IMR-90 (cell line): Measurements from ENCODE around the gene ENAH. TPM values are rescaled to one million over a fixed set of nuclear protein-coding genes. Genes with fewer than 3 reads are reported as not detected.

ENCODE experiments used
- ATAC-seq: fragments of 200-7000 bp; cut with Tn5 transposase; 2 replicates; pipeline ENCODE4 v1.9.1; 2020; ENCODE audit warnings: low read depth, mild to moderate bottlenecking, moderate library complexity
- BruUV-seq: library from RNA; stranded (reverse); fragments of 400-500 nt; replicated peaks from 2 replicates; lab custom pipeline; 2021; lab: Mats Ljungman, UMichigan
- CTCF ChIA-PET: fragments of 300-600 bp; formaldehyde crosslinking; extraction: SDS; loops from one replicate; lab custom pipeline; 2021; ENCODE audit warnings: antibody characterized with exemption; lab: Yijun Ruan, JAX
- POLR2A ChIA-PET: fragments of 300-600 bp; sonication (Branson Sonifier 250); formaldehyde crosslinking; loops from one replicate; lab custom pipeline; 2022; ENCODE audit warnings: antibody characterized with exemption; ENCODE audit not compliant: unreplicated experiment; lab: Charles Lee
- DNase-seq: peaks from one replicate; pipeline ENCODE4 v3.0.0; 2013
- H2AFZ ChIP-seq: replicated peaks from 2 replicates; pipeline ENCODE3; 2013; ENCODE audit warnings: low read length, mild to moderate bottlenecking; ENCODE audit not compliant: poor library complexity
- H2AK5ac ChIP-seq: 2 replicates; pipeline ENCODE4 v1.6.1; 2013; ENCODE audit warnings: low read depth, low read length, inconsistent platforms
- H2AK9ac ChIP-seq: replicated peaks from 2 replicates; pipeline ENCODE3; 2013; ENCODE audit warnings: mild to moderate bottlenecking, low read depth, low read length, moderate library complexity; ENCODE audit not compliant: poor library complexity
- H2BK120ac ChIP-seq: 2 replicates; pipeline ENCODE4 v1.6.1; 2013; ENCODE audit warnings: low read depth, low read length, inconsistent platforms
- H2BK15ac ChIP-seq: 3 replicates; pipeline ENCODE4 v1.6.1; 2013; ENCODE audit warnings: low read depth, low read length, inconsistent platforms
- H2BK20ac ChIP-seq: 2 replicates; pipeline ENCODE4 v1.6.1; 2013; ENCODE audit warnings: low read depth, mild to moderate bottlenecking, inconsistent platforms, low read length, moderate library complexity
- H2BK5ac ChIP-seq: 2 replicates; pipeline ENCODE4 v1.6.1; 2013; ENCODE audit warnings: mild to moderate bottlenecking, low read depth, low read length, inconsistent platforms; ENCODE audit not compliant: poor library complexity, severe bottlenecking
- H3K14ac ChIP-seq: replicated peaks from 2 replicates; pipeline ENCODE4 v1.6.1; 2013; ENCODE audit warnings: low read depth, low read length, inconsistent platforms
- H3K18ac ChIP-seq: 2 replicates; pipeline ENCODE4 v1.6.1; 2013; ENCODE audit warnings: low read depth, low read length, control low read depth
- H3K23ac ChIP-seq: 2 replicates; pipeline ENCODE4 v1.6.1; 2013; ENCODE audit warnings: low read depth, low read length, inconsistent platforms
- H3K27ac ChIP-seq: 2 replicates; pipeline ENCODE4 v1.5.1; 2013; ENCODE audit warnings: mild to moderate bottlenecking, control low read depth, low read length; ENCODE audit not compliant: insufficient read depth
- H3K27me3 ChIP-seq: 2 replicates; pipeline ENCODE4 v1.6.1; 2013; ENCODE audit warnings: low read length; ENCODE audit not compliant: control insufficient read depth, insufficient read depth
- H3K36me3 ChIP-seq: 2 replicates; pipeline ENCODE4 v1.6.1; 2013; ENCODE audit warnings: low read length, mixed read lengths; ENCODE audit not compliant: control insufficient read depth, insufficient read depth
- H3K4ac ChIP-seq: 2 replicates; pipeline ENCODE4 v1.6.1; 2013; ENCODE audit warnings: low read depth, low read length, inconsistent platforms
- H3K4me1 ChIP-seq: 2 replicates; pipeline ENCODE4 v1.6.1; 2013; ENCODE audit warnings: low read length, mixed read lengths; ENCODE audit not compliant: control insufficient read depth, insufficient read depth
- H3K4me2 ChIP-seq: 2 replicates; pipeline ENCODE4 v1.6.1; 2013; ENCODE audit warnings: low read depth, mild to moderate bottlenecking, control low read depth, low read length, moderate library complexity
- H3K4me3 ChIP-seq: 2 replicates; pipeline ENCODE4 v1.5.1; 2013; ENCODE audit warnings: low read depth, mild to moderate bottlenecking, control low read depth, low read length, moderate library complexity; ENCODE audit not compliant: insufficient read depth
- H3K56ac ChIP-seq: 2 replicates; pipeline ENCODE4 v1.6.1; 2013; ENCODE audit warnings: low read length, inconsistent platforms; ENCODE audit not compliant: insufficient read depth; ENCODE audit errors: extremely low read depth
- H3K79me1 ChIP-seq, 2 experiments: 2 replicates each; pipeline ENCODE4 v1.6.1; 2013; ENCODE audit warnings: low read length in 2 of 2, inconsistent platforms in 1 of 2, low read depth in 1 of 2
- H3K9ac ChIP-seq: 2 replicates; pipeline ENCODE4 v1.6.1; 2013; ENCODE audit warnings: low read depth, low read length, control low read depth
- H3K9me1 ChIP-seq: 2 replicates; pipeline ENCODE4 v1.6.1; 2013; ENCODE audit warnings: low read length, inconsistent platforms; ENCODE audit not compliant: insufficient read depth
- H3K9me3 ChIP-seq: 2 replicates; pipeline ENCODE4 v1.6.1; 2013; ENCODE audit warnings: low read length; ENCODE audit not compliant: control insufficient read depth, insufficient read depth
- H4K20me1 ChIP-seq: 2 replicates; pipeline ENCODE4 v1.6.1; 2013; ENCODE audit warnings: low read length, inconsistent platforms; ENCODE audit not compliant: insufficient read depth
- H4K5ac ChIP-seq: 2 replicates; pipeline ENCODE4 v1.6.1; 2013; ENCODE audit warnings: mild to moderate bottlenecking, low read depth, low read length, control low read depth
- H4K8ac ChIP-seq, 2 experiments: 2 replicates each; pipeline ENCODE4 v1.6.1; 2013; ENCODE audit warnings: low read depth in 2 of 2, low read length in 2 of 2, control low read depth in 1 of 2, inconsistent platforms in 1 of 2
- H4K91ac ChIP-seq: 2 replicates; pipeline ENCODE4 v1.6.1; 2013; ENCODE audit warnings: low read depth, low read length, inconsistent platforms; ENCODE audit not compliant: insufficient read depth
- CHD1 ChIP-seq: IDR thresholded peaks from 2 replicates; pipeline ENCODE4 v1.6.1; 2012; ENCODE audit warnings: low read depth, low read length, improper control_type of control experiment
- FOS ChIP-seq: fragments of 150-350 bp; IDR thresholded peaks from 2 replicates; pipeline ENCODE4 v1.6.1; 2016; ENCODE audit warnings: low read depth, low read length
- MAZ ChIP-seq: IDR thresholded peaks from 2 replicates; pipeline ENCODE4 v1.6.1; 2012; ENCODE audit warnings: low read depth, mild to moderate bottlenecking, low read length, improper control_type of control experiment, moderate library complexity, borderline replicate concordance
- MXI1 ChIP-seq: IDR thresholded peaks from 2 replicates; pipeline ENCODE4 v1.6.1; 2012; ENCODE audit warnings: low read depth, mild to moderate bottlenecking, low read length, moderate library complexity, borderline replicate concordance
- NFE2L2 ChIP-seq: fragments of 150-350 bp; IDR thresholded peaks from 2 replicates; pipeline ENCODE4 v1.6.1; 2016; ENCODE audit warnings: low read depth, mild to moderate bottlenecking, low read length
- RAD21 ChIP-seq: IDR thresholded peaks from 2 replicates; pipeline ENCODE4 v1.6.1; 2012; ENCODE audit warnings: low read length, improper control_type of control experiment
- RCOR1 ChIP-seq: IDR thresholded peaks from 2 replicates; pipeline ENCODE4 v1.6.1; 2012; ENCODE audit warnings: mild to moderate bottlenecking, low read length, improper control_type of control experiment; ENCODE audit not compliant: insufficient replicate concordance
- RFX5 ChIP-seq: IDR thresholded peaks from 2 replicates; pipeline ENCODE4 v1.8.0; 2012; ENCODE audit warnings: low read depth, mild to moderate bottlenecking, low read length, moderate library complexity
- WGBS, 2 experiments: methylation state at CpG; one replicate each; pipeline versions ENCODE4 v1.1.5 to v1.1.7; 2013; ENCODE audit warnings: missing lambda C conversion rate in 2 of 2; ENCODE audit not compliant: insufficient read length in 1 of 2; ENCODE audit errors: extremely low coverage in 2 of 2; 5-methylcytosine and 5-hydroxymethylcytosine counted together
- dilution Hi-C: fragments of 300-500 bp; cut with HindIII; formaldehyde crosslinking; loops from one replicate; pipeline ENCODE4 v1.14.3; 2018; ENCODE audit warnings: low sequenced_read_pairs; ENCODE audit not compliant: unreplicated experiment
- in situ Hi-C: fragments of 300-500 bp; cut with MboI; formaldehyde crosslinking; loops from 3 replicates; pipeline ENCODE4 v1.14.3; 2019; ENCODE audit warnings: low sequenced_read_pairs, inconsistent platforms, mixed read lengths
- intact Hi-C: fragments of 100-400 bp; cut with micrococcal nuclease; formaldehyde crosslinking; loops from 2 replicates; pipeline ENCODE4 v1.10.0; 2022
- polyA plus RNA-seq, 3 experiments: library from polyadenylated mRNA; depleted of rRNA; stranded (reverse); fragments of >200 nt; gene quantifications; 2 replicates each; pipeline ENCODE4 v1.2.3, GENCODE V29; 2012; ENCODE audit warnings: low replicate concordance in 1 of 3
- total RNA-seq: library from RNA; depleted of rRNA; stranded (reverse); fragments of >200 nt; gene quantifications from 2 replicates; pipeline ENCODE4 v1.2.3, GENCODE V29; 2012
- TF ChIP-seq, protein P1 (sequence below): fragments of 150-350 bp; IDR thresholded peaks from 2 replicates; pipeline ENCODE4 v1.6.1; 2017; ENCODE audit warnings: mild to moderate bottlenecking, antibody characterized with exemption, low read length, low read depth

The ENAH gene
- total and polyA plus RNA-seq, 2 of the 4 experiments (the other 2 are of a cell fraction): 61.3 to 86.9 TPM

DNA sequence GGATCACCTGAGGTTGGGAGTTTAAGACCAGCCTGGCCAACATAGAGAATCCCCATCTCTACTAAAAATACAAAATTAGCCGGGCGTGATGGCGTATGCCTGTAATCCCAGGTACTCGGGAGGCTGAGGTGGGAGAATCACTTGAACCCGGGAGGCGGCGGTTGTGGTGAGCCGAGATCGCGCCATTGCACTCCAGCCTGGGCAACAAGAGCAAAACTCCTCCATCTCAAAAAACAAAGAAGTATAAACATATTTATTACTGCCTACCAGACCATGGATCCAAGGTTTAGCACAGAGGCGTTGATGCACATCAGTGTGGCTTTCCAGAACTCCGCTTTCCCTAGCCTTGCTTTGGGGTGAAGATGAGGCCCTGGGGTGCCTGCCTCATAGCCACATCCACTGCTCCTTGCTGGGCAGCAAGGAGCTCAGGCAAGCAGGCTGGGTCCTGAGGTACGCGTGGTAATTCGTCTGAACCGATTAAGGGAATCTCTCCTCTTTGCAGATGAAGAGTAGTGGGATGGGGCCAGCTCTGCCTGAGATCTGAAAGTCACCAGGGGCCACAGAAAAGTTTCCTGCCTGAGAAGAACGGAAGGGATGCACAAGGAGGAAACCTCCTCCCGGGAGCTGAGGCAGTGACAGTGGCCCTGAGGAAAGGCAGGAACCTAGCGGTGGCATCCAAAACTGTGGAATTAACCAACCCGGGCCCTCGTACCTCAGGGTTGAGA is 172.8 kb downstream of the ENAH start:
- ATAC-seq (no peak), DNase-seq (no peak)
- H3K9ac ChIP-seq: no peak overlapping the region
- H2AK9ac ChIP-seq: no peak overlapping the region
- H2BK5ac ChIP-seq: no peak overlapping the region
- H3K4me2 ChIP-seq: no peak overlapping the region
- H3K14ac ChIP-seq: no peak overlapping the region
- ChIA-PET POLR2A (no interaction called here), CTCF (interaction anchor here (0.6 to 3.3 kb wide), 4 partner anchors 19 to 356 kb away, joined by 3 to 14 read pairs (median 3); no protein-coding TSS in a partner anchor)
- no peak overlapping the region for H3K4me3 ChIP-seq
- H3K27ac ChIP-seq: no peak overlapping the region
- H3K4me1 ChIP-seq: peaks cover 5% of the 10 kb centered on the region
- H3K79me1 ChIP-seq: no peaks in the 10 kb centered on the region; a peak in 1 of 4 replicates
- H3K36me3 ChIP-seq: no peaks in the 10 kb centered on the region
- no peak overlapping the region for H2BK120ac ChIP-seq
- H3K9me3 ChIP-seq: 0 out of 2 replicates have a peak, but pooled peaks cover 2% of the 10 kb centered on the region
- no peaks in the 10 kb centered on the region for H4K20me1 ChIP-seq
- H2BK15ac ChIP-seq: no peak overlapping the region
- H4K5ac ChIP-seq: no peak overlapping the region
- TF ChIP-seq, protein P1, sequence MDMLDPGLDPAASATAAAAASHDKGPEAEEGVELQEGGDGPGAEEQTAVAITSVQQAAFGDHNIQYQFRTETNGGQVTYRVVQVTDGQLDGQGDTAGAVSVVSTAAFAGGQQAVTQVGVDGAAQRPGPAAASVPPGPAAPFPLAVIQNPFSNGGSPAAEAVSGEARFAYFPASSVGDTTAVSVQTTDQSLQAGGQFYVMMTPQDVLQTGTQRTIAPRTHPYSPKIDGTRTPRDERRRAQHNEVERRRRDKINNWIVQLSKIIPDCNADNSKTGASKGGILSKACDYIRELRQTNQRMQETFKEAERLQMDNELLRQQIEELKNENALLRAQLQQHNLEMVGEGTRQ: no peak
- no peak for TF ChIP-seq FOS
- no peak for TF ChIP-seq NFE2L2
- TF ChIP-seq RCOR1: no peak
- no peak for TF ChIP-seq MAZ
- no peak for TF ChIP-seq RAD21
- no peak for TF ChIP-seq MXI1
- TF ChIP-seq RFX5: no peak
- no peak for TF ChIP-seq CHD1
- H3K18ac ChIP-seq: no peak overlapping the region
- intact Hi-C loops (loop anchor here (5.0 kb wide), 1 partner anchor 172 kb away; the partner anchor contains the start of gene ENAH), dilution Hi-C loops (no loop called here), in situ Hi-C loops (loop anchor here (5.0 to 10.0 kb wide), 3 partner anchors 297 to 502 kb away; partner anchors contain the start of gene SRP9)
- no peak overlapping the region for H3K4ac ChIP-seq
- H2BK20ac ChIP-seq: no peak overlapping the region
- no peak overlapping the region for H2AK5ac ChIP-seq
- 79% methylated on average over 6 of the region's 21 CpGs; no CpG with 5 or more reads in 1 of the 2 experiments for WGBS, 2 experiments
- no peak overlapping the region for H4K91ac ChIP-seq
- peaks cover 12% of the 10 kb centered on the region for H3K9me1 ChIP-seq
- no peak overlapping the region for H3K23ac ChIP-seq
- H2AFZ ChIP-seq: no peak overlapping the region
- no peak overlapping the region for H4K8ac ChIP-seq
- H3K56ac ChIP-seq: no peak overlapping the region
- no peaks in the 10 kb centered on the region for H3K27me3 ChIP-seq
- BruUV-seq: no TSS peak
